ENCODE measurements around the gene TXK.

DNA sequence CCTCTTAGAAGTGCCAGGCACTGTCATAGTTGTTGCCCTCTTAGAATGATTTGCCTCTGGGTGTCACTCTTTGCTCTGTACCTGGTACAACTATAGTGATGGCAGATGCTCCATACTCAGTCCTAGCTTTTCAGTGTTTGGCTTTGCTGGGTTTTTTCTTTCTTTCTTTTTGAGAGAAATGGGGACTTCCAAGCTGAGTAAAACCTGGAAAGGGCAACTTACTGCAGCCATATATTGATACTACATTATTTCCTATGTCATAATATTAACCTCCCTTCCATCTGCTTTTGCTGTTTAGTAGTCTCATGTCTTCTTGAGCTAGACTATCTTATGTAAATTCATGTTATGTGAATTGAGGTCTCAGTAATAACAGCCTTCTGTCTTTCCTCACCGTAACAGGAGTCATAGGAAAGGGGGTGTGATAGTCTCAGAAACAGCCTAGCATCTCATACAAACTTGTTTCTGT lies 68.4 kb downstream of the TXK start:
- TF ChIP-seq, protein P1, sequence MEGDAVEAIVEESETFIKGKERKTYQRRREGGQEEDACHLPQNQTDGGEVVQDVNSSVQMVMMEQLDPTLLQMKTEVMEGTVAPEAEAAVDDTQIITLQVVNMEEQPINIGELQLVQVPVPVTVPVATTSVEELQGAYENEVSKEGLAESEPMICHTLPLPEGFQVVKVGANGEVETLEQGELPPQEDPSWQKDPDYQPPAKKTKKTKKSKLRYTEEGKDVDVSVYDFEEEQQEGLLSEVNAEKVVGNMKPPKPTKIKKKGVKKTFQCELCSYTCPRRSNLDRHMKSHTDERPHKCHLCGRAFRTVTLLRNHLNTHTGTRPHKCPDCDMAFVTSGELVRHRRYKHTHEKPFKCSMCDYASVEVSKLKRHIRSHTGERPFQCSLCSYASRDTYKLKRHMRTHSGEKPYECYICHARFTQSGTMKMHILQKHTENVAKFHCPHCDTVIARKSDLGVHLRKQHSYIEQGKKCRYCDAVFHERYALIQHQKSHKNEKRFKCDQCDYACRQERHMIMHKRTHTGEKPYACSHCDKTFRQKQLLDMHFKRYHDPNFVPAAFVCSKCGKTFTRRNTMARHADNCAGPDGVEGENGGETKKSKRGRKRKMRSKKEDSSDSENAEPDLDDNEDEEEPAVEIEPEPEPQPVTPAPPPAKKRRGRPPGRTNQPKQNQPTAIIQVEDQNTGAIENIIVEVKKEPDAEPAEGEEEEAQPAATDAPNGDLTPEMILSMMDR (IDR thresholded peaks at IDR 0.05) = no peak
- TF ChIP-seq POLR2AphosphoS5 (IDR thresholded peaks at IDR 0.05) = no peak
